HG03103 (cell line): Measurements from ENCODE around the gene CTNND1.

Experiments used
- ATAC-seq: cut with Tn5 transposase; IDR thresholded peaks from one replicate; pipeline ENCODE4 v1.9.1; 2021; ENCODE audit warnings: low read depth; ENCODE audit not compliant: unreplicated experiment

Gene CTNND1

DNA sequence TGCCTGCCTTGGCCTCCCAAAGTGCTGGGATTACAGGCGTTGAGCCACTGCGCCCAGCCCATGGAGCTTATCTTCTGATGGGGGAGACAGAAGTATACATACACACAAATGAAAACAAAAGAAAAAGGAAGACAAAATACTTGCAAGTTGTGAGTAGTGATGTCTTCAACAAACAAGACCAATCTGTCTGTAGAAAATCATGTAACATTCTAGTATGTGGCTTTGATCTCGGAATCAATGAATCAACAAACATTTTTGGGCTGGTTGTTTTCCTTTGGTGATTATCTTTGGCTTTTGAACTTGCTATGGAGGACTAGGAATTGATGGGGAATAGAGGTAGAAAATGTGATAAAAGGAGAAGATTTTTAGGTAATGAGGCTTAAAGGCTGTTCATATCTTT lies 3.4 kb upstream of the CTNND1 start:
- no peak for ATAC-seq

DNA sequence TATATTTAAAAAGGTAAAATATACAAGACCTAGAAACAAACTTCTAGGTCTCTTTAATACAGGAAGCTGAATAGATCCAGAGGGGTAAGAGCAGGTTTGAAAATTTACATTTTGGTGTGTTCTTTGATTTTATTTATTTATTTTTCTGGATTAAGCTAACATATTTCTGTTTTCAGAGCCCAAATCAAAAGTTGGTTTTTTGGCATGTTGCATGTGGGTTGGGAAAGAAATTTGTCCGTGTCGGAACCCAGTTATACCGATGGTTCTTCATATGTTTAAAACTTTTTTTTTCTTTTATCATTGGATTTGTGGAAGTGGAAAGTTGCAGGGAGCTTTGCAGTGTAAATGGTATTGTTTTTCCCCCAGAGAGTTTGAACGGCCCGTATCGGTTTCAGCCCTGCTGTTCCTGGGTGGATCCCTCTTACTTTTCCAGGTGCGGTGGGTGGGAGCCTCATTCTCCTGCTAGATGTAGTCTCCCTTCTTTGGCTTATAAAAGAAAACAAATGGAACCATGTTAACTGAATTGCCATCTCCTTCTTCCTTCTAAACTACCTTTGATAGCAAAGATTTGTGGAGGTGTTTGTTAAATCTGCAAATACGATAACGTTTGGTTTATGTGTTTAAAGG lies 746 bp downstream of the CTNND1 start:
- ATAC-seq, result no peak

DNA sequence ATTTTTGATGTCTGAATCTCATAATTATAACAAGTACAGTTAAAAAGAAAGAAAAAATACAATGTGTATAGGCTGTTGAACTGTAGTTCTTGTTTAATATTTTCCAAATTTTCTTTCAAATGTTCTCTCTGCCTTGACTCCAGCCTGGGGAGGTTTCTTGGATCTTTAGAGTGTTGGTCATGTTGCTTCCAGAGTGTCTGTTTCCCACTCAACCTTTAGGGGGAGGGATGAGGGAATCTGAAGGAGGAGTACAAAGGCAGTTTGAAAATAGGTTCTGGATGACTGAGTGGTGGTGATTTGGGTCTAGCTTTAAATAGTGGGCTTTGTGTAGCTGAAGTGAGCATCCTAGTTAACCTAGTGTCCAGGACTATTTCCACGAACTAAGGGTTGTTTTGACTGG lies 2.0 kb downstream of the CTNND1 start:
- no peak for ATAC-seq

DNA sequence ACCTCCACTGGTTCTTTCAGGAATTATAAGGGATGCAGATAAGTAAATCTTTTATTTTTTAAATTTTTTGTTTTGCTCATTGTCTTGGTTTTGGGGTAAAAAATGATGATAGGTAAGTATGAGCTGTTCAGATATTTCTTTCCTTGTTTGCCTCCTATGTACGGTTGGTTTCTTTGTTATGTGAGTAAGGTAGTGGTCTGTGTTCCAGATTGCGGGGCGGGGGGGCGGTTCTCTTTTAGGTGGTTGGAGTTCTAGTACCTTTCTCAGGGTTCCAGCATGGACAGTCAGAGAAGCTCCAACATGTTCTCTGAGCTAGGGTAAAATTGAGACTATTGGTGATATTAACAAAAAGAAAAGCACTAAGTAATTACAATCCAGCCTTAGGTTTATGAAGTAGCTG lies 2.4 kb downstream of the CTNND1 start:
- ATAC-seq, result no peak

DNA sequence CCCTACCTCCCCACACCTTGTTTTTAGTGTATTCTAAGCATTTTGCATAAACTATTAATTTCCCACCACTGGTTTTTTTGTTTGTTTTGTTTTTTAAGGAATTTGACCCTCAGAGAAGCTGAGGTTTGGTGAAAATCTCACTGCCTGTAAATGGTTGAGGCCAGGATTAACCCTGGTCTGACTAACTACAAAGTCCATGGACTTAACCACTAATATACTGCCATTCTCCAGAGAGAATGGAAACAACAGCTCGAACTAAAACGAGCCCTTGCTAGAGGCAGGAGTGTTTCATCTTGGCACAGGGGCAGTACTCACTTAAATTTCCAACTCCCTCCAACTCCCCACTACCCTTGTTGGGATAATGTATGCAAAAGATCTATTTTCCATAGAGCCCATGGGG lies 3.0 kb downstream of the CTNND1 start:
- no peak for ATAC-seq

DNA sequence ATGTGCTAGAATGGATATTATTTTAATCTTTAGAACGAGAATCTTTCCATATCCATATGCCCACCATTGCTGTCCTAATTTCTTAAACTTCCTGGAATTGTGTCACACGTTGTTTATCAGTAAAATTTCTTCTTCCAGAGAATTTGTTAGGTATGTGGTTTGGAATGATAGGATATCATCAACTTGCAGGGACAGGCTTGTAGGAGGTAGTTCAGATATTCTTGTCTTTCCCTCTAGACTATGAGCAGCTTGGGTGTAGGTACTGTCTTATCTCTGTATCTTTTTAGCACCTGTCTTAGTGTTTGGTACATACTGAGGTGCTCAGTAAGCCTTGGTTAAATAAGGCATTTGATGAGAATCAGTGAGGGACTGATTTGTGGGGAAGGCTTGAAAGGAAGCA lies 3.4 kb downstream of the CTNND1 start:
- no peak for ATAC-seq

DNA sequence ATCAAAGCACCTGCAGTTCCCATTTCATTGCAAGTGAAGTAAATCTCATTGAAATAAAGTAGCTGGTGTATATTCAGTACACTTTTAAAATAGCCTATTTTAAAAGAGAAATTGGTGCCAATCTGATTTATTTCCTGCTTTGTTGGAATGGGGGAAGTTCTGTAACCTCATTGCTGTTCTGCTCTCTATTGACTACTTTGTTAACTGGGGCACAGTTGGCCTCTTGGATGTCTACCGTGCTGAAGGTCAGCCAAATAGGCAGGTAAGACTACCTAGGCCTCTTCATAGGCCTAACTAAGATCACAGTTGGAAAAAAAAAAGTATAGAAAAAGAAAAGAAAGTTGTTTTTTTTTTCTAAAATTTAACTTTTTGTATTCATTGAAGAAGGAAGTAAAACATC lies 9.2 kb downstream of the CTNND1 start:
- ATAC-seq, result no peak

DNA sequence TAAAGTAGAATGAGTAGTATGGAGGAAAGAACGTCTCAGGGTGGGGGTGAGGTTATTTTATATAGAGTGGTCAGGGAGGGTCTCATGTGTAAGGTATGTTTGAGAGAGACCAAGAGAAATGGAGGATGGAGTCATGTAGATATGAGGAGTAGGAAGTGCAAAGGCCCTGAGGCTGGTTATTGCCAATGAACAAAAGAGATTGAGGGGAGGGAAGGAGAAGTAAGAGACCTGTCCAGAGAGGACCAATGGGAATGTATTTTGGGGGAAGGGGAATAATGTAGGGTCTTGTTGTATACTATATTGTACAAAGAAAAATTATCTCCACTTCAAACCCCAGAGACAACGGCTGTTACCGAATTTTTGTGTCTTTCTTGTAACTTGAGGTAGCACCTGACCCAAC lies 9.8 kb downstream of the CTNND1 start:
- no peak for ATAC-seq

DNA sequence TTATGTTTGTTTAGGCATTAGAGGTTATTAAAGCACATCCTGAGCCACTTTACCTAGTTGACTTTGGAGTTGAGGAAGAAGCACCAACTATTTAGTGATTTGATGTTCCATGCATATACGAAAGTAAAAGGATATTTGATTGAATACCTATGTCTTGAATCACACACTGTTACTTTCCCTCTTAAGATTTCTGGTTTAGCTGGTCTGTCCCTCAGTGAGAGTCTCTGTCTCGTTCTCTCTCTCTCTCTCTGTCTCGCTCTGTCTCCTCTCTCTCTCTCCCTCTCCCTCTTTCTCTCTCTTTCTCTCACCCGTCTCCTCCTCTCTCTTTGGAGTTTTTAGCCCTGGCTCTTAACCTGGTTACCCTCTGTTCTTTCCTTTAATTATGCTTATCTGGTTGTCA lies 11.0 kb downstream of the CTNND1 start:
- no peak for ATAC-seq

DNA sequence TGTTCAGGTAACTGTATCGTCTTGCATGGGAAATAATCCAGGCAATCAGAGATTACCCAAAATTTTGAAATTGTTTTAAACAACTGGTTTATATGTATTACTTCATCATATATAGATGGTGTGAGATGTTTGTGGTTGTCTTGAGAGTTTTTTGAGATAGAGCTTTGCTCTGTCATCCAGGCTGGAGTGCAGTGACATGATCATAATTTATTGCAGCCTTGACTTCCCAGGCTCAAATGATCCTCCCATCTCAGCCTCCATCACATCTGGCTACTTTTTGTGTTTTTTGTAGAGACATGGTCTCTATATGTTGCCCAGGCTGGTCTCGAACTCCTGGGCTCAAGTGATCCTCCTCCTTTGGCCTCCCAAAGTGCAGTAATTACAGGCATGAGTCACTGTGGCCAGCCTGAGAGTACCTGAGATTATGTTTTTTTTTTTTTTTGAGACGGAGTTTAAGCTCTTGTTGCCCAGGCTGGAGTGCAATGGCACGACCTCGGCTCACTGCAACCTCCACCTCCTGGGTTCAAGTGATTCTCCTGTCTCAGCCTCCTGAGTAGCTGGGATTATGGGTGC lies 11.5 kb downstream of the CTNND1 start:
- no peak for ATAC-seq

DNA sequence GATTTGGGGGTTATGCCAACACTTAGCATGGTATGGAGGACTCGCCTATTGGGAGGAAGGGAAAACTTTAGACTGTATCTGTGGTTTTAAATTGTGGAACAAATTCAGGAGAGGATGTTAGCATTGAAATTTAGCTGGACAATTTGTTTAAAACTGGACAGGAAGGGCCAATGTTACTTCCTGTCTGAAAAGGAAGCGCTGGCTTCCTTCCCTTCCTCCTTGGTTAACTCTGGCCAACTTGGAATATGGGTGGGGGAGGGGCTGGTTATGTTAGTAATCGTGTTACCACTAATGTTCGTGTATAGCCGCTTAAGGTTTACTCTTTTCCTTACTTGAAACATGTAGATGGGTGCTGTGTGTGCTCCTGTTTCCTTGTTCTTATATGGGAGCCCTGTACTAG lies 13.9 kb downstream of the CTNND1 start:
- ATAC-seq, result no peak

DNA sequence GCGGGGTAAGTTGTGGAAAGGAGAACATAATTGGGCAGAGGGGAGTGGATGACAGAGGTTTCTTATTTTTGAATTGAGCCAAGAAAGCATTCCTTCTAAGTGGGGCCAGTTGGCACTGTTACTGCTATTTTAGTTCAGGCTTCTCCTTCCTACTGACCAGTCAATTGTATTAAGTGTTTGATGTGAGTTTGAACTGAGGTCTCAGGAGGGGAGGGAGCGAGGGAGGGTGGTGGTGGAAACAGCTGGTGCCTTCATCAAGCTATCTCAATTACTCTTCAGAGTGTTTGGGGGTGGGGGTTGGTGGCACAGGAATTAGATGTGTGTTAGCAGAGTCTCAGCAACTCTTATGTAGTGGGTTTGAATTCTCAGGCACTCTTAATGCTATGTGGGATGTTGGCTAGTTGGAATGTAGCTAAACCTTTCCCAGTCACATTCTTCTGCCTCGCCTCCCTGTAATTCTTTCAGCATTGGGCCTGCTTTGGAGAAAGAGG lies 14.5 kb downstream of the CTNND1 start:
- ATAC-seq, result no peak

DNA sequence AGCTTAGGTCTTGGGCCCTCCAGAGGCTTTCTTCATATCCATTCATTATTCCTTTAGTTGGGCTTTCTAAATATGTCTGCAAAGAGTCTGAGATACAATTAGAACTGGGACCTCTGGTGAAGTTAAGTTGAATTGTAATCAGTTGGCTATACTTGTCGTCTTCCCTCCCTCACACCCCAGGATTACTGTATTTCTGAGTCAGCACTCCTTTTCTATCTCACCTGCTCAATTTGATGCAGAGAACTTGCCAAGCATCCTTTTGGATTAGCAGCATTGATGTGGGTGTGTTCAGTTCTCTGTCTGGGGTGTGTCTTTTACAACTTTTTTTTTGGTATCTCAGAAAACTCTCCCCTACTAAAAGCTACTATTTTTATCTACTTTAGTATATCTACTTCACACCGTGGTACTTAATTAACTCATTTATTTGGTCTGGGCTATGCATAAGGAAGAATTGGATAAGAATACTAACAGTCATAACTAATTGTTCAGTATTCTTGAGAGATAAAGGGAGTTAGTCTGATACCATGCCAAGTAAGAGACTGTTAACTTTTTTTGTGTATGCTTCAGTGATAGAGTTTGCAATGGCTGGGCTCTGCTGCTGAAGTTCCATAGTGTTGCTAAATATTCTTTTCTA lies 15.1 kb downstream of the CTNND1 start:
- no peak for ATAC-seq

DNA sequence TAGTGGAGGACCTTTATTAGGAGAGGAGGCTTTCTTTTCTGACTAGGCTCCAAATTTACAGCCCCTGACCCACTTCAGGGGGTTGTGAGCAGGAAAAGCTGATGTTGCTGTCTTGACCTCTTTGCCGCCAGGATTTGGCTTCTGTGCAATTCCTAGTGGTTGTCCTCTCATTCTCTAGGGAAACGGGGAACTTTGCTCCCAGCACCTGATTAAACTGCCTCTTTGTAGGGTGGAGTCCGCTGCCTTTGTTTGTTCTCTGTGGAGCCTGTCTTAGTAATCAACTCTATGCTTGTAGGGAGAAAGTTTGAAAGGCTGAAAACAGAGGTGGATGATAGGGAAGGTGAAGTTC lies 16.3 kb downstream of the CTNND1 start:
- no peak for ATAC-seq

DNA sequence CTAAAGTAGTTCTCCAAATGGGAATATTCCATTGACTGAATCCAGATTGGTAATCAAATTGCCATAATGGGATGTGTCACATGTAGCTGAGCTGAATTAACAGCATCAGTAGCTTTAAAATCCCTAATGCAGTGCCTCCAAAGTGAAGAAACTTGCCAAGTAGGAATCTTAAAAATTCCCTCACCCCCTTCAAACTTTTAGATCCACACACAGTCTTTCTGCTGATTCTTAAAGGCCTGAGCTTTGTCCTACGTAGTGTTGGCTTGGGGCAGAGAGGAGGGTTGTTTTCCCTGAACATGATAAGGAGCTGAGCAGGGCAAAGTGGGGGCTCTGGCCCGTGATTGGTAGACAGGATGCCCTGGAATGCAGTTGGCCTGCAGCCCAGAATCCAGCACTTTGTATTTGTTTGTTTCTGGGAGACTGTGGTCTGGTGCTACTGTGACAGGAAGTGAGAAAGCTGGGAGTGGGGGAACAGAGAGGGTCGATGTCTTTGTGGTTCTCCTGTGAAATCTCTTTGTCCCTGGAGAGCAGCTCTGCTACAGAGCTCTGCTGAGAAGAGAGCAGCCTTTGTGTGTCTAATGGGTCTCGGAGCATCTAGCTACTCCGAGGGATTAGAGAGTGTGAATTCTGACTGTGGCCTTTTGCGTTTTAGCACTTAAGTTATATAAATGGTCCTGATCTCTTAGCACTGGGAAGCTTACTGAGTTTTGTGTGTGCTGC lies 16.9 kb downstream of the CTNND1 start:
- no peak for ATAC-seq

DNA sequence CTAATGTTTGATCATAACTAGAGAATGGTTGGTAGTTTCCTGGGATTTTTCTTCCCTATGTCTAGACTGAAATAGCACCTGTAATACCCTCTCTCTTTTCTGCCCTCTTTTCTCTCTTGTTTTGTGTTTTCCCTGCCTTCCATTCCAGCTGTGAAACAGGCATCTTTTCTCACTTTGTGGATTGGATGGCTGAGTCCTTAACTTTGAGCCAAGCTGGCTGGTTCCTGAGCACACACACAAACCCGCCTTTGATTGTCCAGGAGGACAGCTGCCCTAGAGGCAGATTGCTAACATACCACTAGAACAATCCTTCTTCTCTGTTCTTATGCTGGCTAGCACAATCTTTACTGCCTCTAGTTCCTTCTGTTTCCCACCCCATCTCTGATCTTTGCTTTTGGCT lies 17.7 kb downstream of the CTNND1 start:
- ATAC-seq, result no peak

DNA sequence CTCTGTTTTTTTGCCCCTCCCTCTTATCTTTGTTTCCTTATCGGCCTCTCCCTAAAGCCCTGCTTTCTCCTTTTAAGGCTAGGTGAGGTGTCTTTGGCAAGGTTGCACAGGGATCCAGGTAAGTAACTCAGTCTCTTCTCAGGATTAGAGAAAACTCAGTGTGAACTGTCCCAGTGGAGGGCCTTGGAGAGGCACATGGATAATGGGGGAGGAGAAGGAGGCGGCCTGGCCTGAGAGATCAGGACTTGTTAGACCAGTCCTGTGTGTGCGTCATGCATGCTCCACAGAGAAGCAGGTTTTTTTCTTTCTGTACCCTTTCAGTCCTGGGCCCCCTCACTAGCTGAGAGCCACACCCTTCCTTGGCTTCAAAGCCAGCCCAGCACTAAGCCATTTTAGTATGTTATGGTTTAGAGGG lies 19.9 kb downstream of the CTNND1 start:
- ATAC-seq, result no peak

DNA sequence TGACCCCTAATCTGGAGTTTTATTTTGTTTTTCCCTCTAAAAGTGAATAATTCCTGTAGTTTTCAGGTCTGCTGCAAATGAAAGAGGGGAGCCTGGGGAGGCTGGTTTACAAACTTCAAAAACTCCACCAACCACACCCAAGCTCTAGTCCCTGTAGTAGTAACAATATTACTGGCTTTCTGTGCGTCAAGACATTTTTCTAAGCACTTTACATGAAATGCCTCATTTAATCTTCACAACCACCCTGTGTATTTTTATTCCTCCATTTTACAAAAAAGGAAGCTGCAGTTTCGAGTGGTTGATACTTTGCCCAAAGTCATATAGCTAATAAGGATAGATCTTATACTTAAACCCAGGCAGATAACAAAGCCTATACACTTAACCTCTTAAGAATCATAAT lies 23.5 kb downstream of the CTNND1 start:
- ATAC-seq, result peak; percentile 65

DNA sequence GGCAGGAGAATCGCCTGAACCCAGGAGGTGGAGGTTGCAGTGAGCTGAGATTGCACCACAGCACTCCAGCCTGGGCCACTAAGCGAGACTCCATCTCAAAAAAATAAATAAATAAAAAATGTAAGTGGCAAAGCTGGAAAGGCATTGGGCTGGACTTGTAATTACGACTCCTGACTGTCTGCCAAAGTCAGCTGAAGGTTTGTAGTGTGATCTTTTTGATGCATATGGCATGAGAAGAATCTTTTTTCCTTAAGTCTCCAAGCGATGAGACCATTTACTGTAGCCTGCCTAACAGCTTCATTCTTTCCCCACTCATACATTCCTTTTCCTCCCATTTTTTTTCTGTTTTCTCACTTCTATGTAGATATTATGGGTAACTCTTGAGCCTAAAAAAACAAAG lies 24.8 kb downstream of the CTNND1 start:
- no peak for ATAC-seq

DNA sequence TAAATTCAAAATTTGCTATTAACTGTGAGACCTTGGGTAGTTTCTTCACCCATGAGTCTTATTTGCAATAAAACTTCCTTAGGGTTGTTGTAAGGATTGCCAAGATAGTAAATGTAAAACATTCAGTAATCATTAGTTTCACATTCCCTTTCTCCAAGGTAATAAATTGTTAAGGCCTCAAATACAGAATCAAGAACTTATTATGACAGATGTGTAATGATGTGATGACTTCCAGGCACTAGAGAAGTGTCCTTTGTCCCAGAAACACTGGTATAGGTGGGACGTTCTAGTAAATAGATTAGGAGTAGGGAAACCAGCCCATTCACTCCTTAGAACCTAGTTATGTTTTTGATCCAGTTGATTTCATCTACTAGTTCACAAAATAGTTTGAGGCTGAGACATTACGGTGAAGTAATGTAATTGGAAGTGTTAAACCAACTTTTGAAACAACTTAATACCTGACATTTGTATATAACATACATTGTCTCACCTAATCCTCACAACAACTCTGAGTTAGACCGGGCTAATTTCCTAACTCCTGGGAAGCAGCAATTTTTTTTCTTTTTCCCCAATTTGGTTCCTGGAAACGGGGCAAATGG lies 25.5 kb downstream of the CTNND1 start:
- no peak for ATAC-seq

DNA sequence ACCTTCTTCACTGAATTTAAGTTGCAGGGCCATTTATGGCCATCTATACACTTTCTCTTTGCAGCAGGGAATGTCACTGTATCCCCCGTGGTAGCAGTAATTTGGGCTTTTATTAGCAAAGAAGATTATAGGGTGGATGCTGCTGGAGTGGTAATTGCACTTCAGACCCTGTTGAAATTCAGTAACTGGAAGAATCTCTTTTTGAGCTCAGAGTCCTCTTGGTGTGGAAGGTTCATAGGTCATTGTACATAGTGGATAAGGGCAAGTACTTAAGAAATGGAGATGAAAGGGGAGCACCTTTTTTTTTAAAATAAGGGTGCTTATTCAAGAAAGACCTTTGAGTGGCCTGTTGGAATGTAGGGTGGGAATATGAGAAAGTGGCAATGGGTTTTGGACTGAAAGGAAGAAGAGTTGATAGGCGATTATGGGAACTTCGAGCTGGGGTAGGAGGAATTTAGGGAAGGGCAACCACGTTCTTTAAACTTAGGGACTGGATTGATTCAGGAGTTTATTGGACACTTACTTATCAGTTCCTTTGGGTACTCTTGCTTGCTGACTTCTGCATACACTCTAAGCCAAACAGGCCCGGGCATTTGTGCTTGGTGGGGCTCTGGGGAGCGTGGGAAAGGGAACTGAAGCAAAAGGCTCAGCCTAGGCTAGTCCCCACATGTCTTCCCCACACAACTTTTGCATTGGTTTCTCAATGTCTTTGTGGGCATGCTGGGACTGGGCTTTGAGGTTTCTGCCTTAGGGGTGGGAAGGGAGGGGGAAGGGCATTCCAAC lies 26.5 kb downstream of the CTNND1 start:
- ATAC-seq, result peak; percentile 38
